Amygdala (tissue), 56 donors: ENCODE results near the gene COG6.

Experiments
- DNase-seq, 56 donors: peaks; one replicate each; lab custom pipeline; 2025; lab: John Stamatoyannopoulos, UW

Gene COG6

GRCh38 chr13:39655569-39656324 lies at the start of gene COG6:
Gene COG6 (plus strand): TSS chr13:39655662. CDS start chr13:39655727, 65 bp downstream.
- peak; percentile 39 to 96 (median 85) for DNase-seq

- no peak for DNase-seq
Measured at GRCh38 chr13:39605677-39606320, 49.7 kb upstream of the COG6 start.

GRCh38 chr13:39607876-39608275 lies 47.6 kb upstream of the COG6 start:
- no peak for DNase-seq

DNA sequence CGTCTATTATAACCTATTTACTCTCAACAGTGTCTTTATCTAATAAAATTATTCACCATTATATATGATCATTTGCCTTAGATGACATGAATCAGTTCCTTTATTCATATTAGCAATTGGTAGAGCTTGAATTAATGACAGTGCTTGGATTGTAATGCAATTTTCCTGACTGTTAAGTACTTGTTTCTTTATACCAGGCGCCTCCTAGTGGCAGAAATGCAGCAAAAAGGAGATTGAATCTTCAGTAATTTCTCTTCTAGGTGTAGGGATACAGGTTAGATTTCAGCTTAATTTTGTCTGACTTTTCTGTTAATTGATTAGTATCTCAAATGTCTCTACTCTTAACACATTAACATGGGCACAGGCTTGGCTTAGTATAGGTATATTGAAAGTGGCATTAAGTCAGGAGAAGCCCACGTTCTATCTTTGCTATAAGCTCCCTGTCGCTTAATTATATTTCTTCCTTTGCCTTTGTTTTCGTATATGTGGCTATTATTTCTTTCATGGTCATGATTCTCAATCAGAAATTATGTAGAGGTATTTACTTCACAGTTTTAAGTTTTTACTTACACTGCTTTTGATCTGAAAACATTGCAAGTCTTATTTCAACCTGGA lies 43.3 kb upstream of the COG6 start:
- peak in 33 of 56 donors; percentile 0 to 90 (median 28) for DNase-seq

DNA sequence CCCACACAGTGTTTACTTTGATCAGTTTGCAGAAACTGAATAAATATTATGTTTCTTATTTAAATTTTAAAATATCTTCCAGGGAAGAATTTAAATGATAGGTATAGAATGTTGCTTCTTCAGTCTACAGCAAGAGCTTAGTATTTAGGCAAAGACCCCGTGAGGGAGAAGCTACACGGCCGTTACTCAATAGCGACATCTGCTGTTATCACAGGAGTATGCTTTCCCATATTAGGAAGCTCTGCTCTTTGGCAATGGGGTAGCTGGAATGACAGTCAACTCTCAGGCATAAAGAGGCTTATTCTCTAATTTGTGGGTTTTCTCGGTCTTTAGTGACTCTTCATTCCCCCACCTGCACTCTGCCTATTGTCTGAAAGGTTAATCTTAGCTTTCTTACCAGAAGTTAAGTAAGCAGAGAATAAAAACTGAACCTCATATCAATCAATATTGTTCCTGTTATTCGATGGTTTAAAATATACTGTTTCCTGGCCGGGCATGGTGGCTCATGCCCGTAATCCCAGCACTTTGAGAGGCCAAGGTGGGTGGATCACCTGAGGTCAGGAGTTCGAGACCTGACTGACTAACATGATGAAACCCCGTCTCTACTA lies 39.3 kb upstream of the COG6 start:
- peak in 31 of 56 donors; percentile 0 to 70 (median 13) for DNase-seq

DNA sequence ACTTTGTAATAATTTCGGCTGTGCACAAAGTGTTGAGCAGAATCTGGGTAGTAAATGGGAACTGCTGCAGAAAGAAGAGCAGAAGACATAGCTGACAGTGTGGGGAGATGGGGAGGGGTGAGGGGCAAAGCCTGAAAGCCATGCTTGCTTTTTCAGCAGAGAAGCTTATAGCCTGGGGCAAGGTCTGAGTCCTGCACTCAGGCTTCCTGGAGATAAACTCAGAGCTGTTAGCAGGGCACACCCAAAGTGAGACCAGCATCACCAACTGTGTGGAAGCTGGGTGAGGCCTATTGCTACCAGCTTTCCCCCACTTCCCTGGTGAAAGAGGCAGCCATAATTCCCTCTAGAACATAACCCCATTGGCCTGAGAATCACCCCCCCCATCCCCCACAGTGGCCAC lies 36.9 kb upstream of the COG6 start:
- no peak for DNase-seq

GRCh38 chr13:39623466-39623865 lies 32.0 kb upstream of the COG6 start:
- DNase-seq, result no peak

DNA sequence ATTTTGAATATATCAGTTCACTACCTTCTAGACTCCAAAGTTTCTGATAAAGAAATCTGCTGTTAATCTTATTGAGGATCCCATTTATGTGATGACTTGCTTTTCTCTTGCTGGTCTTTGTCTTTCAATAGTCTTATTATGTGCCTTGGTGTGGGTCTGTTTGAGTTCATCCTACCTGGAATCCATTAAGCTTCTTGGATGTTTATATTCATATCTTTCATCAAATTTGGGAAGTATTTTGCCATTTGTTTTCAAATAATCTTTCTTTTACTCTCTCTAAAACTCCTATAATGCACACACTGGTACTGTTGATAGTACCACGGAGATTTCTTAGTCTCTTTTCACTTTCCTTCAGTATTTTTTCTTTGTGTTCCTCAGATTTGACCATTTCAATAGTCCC lies 24.2 kb upstream of the COG6 start:
- no peak for DNase-seq

- DNase-seq, result no peak
Measured at GRCh38 chr13:39632994-39633393, 22.5 kb upstream of the COG6 start.

DNA sequence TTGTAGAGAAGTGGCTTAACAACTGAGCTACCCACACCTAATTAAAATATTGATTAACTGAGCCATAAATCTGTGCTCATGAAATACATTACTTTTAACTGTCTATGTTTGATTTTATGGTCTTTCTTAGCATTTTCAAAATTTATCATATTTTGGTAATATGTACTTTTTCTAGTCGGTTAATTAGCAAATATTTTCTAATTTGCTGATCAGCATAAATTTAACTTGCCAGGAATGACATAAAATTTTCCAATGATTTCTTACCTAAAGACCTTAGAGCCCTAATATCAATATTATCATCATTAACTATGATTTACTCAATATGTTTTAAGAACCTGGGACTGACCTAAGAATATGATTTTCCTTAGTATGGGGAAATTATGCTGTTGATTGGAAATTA lies 19.9 kb upstream of the COG6 start:
- DNase-seq, result no peak

DNA sequence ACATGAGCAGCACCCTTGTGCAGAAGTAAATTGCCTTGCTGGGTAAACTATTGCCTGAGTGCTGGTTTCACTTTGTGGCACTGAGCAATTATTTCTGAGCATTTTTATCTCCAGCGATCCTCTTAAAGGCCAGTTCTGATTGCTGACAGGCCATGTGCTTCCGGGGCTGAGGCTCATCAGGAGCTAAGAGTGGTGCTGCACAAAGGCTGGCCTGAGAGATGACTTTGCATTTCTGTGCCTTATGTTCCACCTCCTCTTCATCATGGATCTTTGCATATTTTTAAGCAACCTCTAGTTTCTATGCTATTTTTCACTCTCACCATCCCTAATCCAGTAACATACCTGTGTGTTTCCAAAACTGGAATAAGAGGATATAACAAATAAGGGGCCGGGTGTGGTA lies 17.6 kb upstream of the COG6 start:
- DNase-seq, result no peak

GRCh38 chr13:39641645-39642044 lies 13.8 kb upstream of the COG6 start:
- no peak for DNase-seq

DNA sequence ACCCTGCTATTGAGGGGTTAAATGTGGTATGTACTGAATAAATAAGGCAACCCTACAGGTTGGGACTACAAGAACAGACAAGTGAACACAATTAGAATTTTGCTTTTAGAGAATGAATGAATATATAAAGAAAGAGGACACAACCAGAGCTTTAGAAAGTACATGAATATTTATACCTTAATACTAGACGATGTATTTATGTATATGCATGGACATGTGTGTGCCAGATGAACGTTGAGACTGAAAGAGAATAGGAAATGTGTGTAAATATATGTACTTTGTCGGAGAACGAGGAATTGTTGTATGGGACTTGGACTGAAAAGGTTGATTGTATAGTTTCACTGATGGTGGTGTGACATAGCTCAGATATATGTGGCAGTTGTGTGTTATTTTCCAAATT lies 9.3 kb upstream of the COG6 start:
- DNase-seq, result no peak

GRCh38 chr13:39655041-39655568 lies 357 bp upstream of the COG6 start:
- DNase-seq, result no peak

DNA sequence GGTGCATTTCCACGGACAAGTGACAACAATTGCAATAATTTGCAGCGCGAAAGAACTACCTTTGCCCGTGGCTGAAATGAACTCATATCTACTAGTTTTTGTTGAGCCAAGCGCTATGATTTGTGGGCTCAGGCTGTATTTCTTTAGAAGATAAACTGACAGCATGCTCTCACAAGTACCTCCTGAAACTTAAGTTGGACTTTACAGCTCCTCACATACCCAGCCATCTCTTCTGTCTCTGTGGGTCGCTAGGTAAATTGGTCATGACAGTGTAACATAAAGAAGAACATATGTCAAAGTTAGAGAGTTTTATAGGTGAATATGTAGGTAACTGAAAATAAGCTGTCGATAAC lies 839 bp downstream of the COG6 start:
- peak in 1 of 56 donors; percentile 3 for DNase-seq

DNA sequence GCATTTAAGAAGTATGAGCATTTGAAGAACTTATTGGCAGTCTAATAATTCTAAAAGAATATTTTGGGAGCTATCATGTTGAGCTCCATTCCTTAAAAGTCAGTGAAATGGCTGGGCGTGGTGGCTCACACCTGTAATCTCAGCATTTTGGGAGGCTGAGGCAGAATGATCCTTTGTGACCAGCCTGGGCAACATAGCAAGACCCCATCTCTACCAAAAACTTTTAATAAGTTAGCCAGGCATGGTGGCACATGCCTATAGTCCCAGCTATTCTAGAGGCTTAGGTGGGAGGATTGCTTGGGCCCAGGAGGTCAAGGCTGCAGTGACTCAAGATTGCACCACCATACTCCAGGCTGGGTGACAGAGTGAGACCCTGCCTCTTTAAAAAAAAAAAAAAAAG lies 8.0 kb downstream of the COG6 start:
- DNase-seq, result no peak

GRCh38 chr13:39663958-39664357 lies 8.5 kb downstream of the COG6 start:
- no peak for DNase-seq

DNA sequence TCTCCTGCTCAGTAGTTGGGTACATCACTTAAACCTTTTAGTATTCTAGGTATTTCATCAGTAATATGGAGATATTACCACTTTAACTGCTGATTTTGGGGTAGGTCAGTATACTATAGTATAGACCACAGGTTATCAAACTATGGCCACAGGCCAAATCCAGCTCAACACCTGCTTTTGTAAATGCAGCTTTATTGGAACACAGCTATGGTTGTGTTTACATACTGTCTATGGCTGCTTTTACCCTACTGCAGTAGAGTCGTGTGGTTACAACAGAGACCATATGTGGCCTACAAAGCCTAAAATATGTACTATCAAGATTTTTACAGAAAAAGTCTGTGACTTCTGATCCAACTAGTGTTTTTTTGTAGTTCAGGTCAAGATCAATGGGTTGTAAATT lies 10.3 kb downstream of the COG6 start:
- DNase-seq, result no peak

DNA sequence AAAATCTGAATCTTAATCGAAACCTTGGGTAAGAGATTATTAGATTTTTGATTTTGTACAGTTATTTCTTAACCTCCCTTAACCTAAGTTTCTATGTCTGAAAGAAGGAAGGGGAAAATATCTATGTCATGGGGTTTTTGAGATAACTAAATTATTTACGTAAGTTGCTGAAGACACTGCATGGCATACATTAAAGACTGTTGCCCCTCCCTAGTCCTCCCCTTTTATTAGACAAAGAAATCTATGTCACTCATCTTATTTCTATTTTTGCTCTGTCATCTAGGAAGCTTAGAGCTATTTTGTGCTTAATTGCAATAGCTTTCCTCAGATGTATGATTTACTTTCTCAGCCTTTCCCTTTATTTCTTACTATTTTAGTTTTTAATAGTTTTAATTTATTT lies 15.0 kb downstream of the COG6 start:
- no peak for DNase-seq

GRCh38 chr13:39672378-39673132 lies 17.1 kb downstream of the COG6 start:
- no peak for DNase-seq

DNA sequence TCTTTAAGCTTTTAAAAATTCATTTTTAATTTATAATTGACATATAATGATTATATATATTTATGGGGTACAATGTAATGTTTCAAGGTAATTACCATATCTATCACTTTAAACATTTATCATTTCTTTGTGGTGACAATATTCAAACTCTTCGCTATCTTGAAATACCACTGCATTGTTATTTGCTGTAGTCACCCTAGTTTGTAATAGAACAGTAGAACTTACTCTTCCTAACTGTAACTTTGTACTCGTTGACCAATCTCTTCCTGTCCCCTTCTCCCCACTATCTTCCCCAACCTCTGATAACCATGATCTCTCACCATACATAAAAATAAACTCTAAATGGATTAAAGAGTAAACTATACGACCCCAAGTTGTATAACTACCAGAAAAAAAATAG lies 20.4 kb downstream of the COG6 start:
- no peak for DNase-seq
